ENCODE results near the gene MN1. TPM values are rescaled to one million over a fixed set of nuclear protein-coding genes. Genes with fewer than 3 reads are reported as not detected.

Gene MN1
- total RNA-seq, 3 donors from 2014 or later, result 2.0 to 4.7 (median 3.2) TPM

- intact Hi-C loops (cut with DNase I; ENCODE audit: low total_unique reads), result no loop called here
- no peaks in the 10 kb centered on the region for H3K27me3 ChIP-seq
Observed at GRCh38 chr22:27726331-27726685, 75.2 kb downstream of the MN1 start.

DNA sequence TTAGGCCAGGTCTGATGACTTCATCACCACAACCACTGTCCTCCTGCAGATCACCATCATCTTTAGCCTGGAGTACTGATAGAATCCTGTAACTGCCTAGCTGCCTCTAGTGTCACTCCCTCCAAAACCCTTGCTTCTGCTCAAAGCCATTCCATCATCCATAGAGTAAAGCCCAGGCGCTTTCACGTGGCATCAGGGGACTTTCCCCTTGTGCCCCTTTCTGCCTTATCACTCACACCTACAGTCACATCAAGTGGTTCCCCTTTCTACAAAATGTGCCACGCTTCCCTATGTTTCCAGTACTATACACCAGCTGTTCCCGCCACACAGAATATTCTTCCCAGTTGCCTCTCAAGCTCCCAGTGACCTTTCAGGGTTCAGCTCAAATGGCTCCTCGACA lies 75.9 kb downstream of the MN1 start:
- Histone ChIP-seq H3K4me3 (no peak overlapping the region), H3K27me3 (no peaks in the 10 kb centered on the region), H3K4me1 (no peaks in the 10 kb centered on the region), H3K27ac (peak overlapping the region in 1 of 2 donors; percentile 38), H3K36me3 (no peaks in the 10 kb centered on the region), H3K9me3 (no peaks in the 10 kb centered on the region)
- intact Hi-C loops (cut with DNase I; ENCODE audit: low total_unique reads), result no loop called here
- no peak for DNase-seq (ENCODE audit: low spot score in 2 of 2)
- TF ChIP-seq POLR2AphosphoS5 (IDR thresholded peaks at IDR 0.05), result no peak
- no peak for TF ChIP-seq POLR2A (IDR thresholded peaks at IDR 0.05)
- TF ChIP-seq, protein P1, sequence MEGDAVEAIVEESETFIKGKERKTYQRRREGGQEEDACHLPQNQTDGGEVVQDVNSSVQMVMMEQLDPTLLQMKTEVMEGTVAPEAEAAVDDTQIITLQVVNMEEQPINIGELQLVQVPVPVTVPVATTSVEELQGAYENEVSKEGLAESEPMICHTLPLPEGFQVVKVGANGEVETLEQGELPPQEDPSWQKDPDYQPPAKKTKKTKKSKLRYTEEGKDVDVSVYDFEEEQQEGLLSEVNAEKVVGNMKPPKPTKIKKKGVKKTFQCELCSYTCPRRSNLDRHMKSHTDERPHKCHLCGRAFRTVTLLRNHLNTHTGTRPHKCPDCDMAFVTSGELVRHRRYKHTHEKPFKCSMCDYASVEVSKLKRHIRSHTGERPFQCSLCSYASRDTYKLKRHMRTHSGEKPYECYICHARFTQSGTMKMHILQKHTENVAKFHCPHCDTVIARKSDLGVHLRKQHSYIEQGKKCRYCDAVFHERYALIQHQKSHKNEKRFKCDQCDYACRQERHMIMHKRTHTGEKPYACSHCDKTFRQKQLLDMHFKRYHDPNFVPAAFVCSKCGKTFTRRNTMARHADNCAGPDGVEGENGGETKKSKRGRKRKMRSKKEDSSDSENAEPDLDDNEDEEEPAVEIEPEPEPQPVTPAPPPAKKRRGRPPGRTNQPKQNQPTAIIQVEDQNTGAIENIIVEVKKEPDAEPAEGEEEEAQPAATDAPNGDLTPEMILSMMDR (IDR thresholded peaks at IDR 0.05), result no peak

More at GRCh38 chr22:27726331-27726685, 75.2 kb downstream of the MN1 start:
- no peak for DNase-seq (ENCODE audit: low spot score in 2 of 2)
- Histone ChIP-seq H3K36me3 (no peaks in the 10 kb centered on the region), H3K4me3 (no peak overlapping the region), H3K9me3 (no peaks in the 10 kb centered on the region), H3K27ac (peak overlapping the region in 1 of 2 donors; percentile 38), H3K4me1 (no peaks in the 10 kb centered on the region)
- TF ChIP-seq POLR2A (IDR thresholded peaks at IDR 0.05) (no peak), POLR2AphosphoS5 (IDR thresholded peaks at IDR 0.05) (no peak)
- TF ChIP-seq, protein P1 (IDR thresholded peaks at IDR 0.05), result no peak

DNA sequence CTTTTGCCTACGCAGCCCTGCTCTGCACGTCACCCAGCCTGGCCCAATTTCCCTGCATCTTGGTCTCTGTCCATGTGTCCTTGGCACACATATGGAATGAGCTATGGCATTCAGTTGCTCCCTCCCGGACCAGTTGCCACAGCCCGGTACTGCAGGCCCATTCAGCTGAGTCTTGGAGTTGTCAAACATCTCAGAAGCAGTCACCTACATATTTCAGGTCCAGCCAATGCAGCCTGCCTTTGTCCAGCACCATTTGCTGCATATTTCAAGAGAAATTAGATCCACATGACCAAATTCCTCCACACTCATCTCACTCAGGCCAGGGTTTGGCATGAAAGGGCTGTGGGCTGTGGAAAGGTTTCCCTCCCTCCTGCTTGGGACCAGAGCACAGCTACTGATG lies 76.8 kb downstream of the MN1 start:
- DNase-seq (ENCODE audit: low spot score in 2 of 2), result no peak
- Histone ChIP-seq H3K27ac (no peak overlapping the region), H3K4me1 (no peaks in the 10 kb centered on the region), H3K4me3 (no peak overlapping the region), H3K27me3 (no peaks in the 10 kb centered on the region), H3K36me3 (no peaks in the 10 kb centered on the region), H3K9me3 (no peaks in the 10 kb centered on the region)
- intact Hi-C loops (cut with DNase I; ENCODE audit: low total_unique reads), result no loop called here
- TF ChIP-seq POLR2AphosphoS5 (IDR thresholded peaks at IDR 0.05) (no peak), POLR2A (IDR thresholded peaks at IDR 0.05) (no peak)
- TF ChIP-seq, protein P1 (IDR thresholded peaks at IDR 0.05), result no peak

GRCh38 chr22:27724157-27724556 lies 77.4 kb downstream of the MN1 start:
- Histone ChIP-seq H3K4me3 (no peak overlapping the region), H3K27ac (no peak overlapping the region), H3K4me1 (no peaks in the 10 kb centered on the region), H3K27me3 (no peaks in the 10 kb centered on the region), H3K9me3 (no peaks in the 10 kb centered on the region), H3K36me3 (no peaks in the 10 kb centered on the region)
- intact Hi-C loops (cut with DNase I; ENCODE audit: low total_unique reads), result no loop called here
- no peak for TF ChIP-seq POLR2A (IDR thresholded peaks at IDR 0.05)
- no peak for TF ChIP-seq POLR2AphosphoS5 (IDR thresholded peaks at IDR 0.05)
- TF ChIP-seq, protein P1 (IDR thresholded peaks at IDR 0.05), result no peak
- DNase-seq (ENCODE audit: low spot score in 2 of 2), result no peak

DNA sequence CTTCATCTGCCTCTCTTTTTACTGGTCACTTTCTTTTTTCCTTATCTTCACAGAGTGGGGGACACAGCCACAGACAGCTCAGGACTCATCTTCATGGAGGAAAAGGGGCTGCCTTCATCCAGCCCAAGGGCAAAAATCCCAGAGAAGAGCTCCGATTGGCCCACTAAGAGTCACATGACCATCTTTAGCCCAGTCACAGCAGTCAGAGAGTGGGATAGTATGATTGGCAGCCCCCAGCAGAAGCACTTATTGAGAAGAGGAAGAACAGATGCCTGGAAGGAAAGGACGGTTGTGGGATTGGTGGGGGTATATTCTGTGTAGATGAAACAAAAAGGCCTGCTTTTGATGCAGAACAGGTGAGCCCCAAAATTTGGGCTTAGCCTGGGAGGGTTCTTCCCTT lies 77.8 kb downstream of the MN1 start:
- Histone ChIP-seq H3K36me3 (no peaks in the 10 kb centered on the region), H3K4me3 (no peak overlapping the region), H3K9me3 (no peaks in the 10 kb centered on the region), H3K4me1 (no peaks in the 10 kb centered on the region), H3K27ac (no peak overlapping the region), H3K27me3 (no peaks in the 10 kb centered on the region)
- TF ChIP-seq, protein P1 (IDR thresholded peaks at IDR 0.05), result no peak
- no peak for TF ChIP-seq POLR2A (IDR thresholded peaks at IDR 0.05)
- TF ChIP-seq POLR2AphosphoS5 (IDR thresholded peaks at IDR 0.05), result no peak
- no peak for DNase-seq (ENCODE audit: low spot score in 2 of 2)
- intact Hi-C loops (cut with DNase I; ENCODE audit: low total_unique reads), result no loop called here

Data from breast epithelium (tissue), 4 donors.